M059J (cell line): Measurements from ENCODE around the gene TMBIM6. TPM values are rescaled to one million over a fixed set of nuclear protein-coding genes. Genes with fewer than 3 reads are reported as not detected.
A peak's percentile ranks its signal among the peaks of the same experiment; 100 is the strongest.
"Not testable (repeated sequence)": the region's sequence is repeated elsewhere in the genome, so short reads cannot be mapped to it uniquely, and the experiment has no call there.

Experiments used
- DNase-seq: peaks from one replicate; pipeline ENCODE4 v3.0.0-alpha.2; 2012; ENCODE audit warnings: low read depth
- total RNA-seq: library from RNA; depleted of rRNA; stranded (reverse); fragments of >200 nt; shearing (Covaris generic); gene quantifications from 2 replicates; pipeline ENCODE4 v1.2.3, GENCODE V29; 2014

TMBIM6 gene
- total RNA-seq, 1 experiment from 2014 or later, result 680 TPM

- DNase-seq, result no peak
Observed at GRCh38 chr12:49728446-49728845, 12.9 kb upstream of the TMBIM6 start.

GRCh38 chr12:49730050-49730449 lies 11.3 kb upstream of the TMBIM6 start:
- no peak for DNase-seq

- no peak for DNase-seq
Observed at GRCh38 chr12:49730568-49731101, 10.7 kb upstream of the TMBIM6 start.

GRCh38 chr12:49733219-49734017 lies 7.9 kb upstream of the TMBIM6 start:
- no peak for DNase-seq

- DNase-seq, result not testable (repeated sequence)
Observed at GRCh38 chr12:49734900-49735299, 6.5 kb upstream of the TMBIM6 start.

GRCh38 chr12:49738721-49739120 lies 2.6 kb upstream of the TMBIM6 start:
- peak; percentile 64 for DNase-seq

- DNase-seq, result not testable (repeated sequence)
Observed at GRCh38 chr12:49740277-49740676, 1.1 kb upstream of the TMBIM6 start.

- DNase-seq, result peak; percentile 92
Observed at GRCh38 chr12:49741882-49742620, 694 bp downstream of the TMBIM6 start.

GRCh38 chr12:49744363-49744885 lies 3.1 kb downstream of the TMBIM6 start:
- no peak for DNase-seq

- DNase-seq, result peak; percentile 7
Observed at GRCh38 chr12:49748306-49748705, 6.9 kb downstream of the TMBIM6 start.

- DNase-seq, result no peak
Observed at GRCh38 chr12:49748800-49749199, 7.4 kb downstream of the TMBIM6 start.

GRCh38 chr12:49750027-49750995 lies 9.0 kb downstream of the TMBIM6 start:
- peak; percentile 51 for DNase-seq

- no peak for DNase-seq
Observed at GRCh38 chr12:49750996-49751393, 9.6 kb downstream of the TMBIM6 start.

GRCh38 chr12:49761677-49762467 lies 20.5 kb downstream of the TMBIM6 start:
- DNase-seq, result no peak

GRCh38 chr12:49762468-49762847 lies 21.1 kb downstream of the TMBIM6 start:
- no peak for DNase-seq

GRCh38 chr12:49763006-49763591 lies 21.7 kb downstream of the TMBIM6 start:
- DNase-seq, result peak; percentile 24

GRCh38 chr12:49764126-49764525 lies 22.8 kb downstream of the TMBIM6 start:
- no peak for DNase-seq

GRCh38 chr12:49766115-49766455 lies 24.7 kb downstream of the TMBIM6 start:
- DNase-seq, result no peak

GRCh38 chr12:49767333-49767732 lies 26.0 kb downstream of the TMBIM6 start:
- DNase-seq, result no peak

- not testable (repeated sequence) for DNase-seq
Observed at GRCh38 chr12:49773102-49773501, 31.7 kb downstream of the TMBIM6 start.
